DND-41 (cell line): ENCODE measurements around the gene ZNF468.

Experiments used
- EZH2 ChIP-seq: IDR thresholded peaks from 3 replicates; pipeline ENCODE4 v1.6.1; 2012; ENCODE audit warnings: borderline replicate concordance, low read depth, mild to moderate bottlenecking, moderate library complexity, low read length, inconsistent platforms; ENCODE audit not compliant: severe bottlenecking
- TF ChIP-seq, protein P1 (sequence below): IDR thresholded peaks from 2 replicates; pipeline ENCODE4 v1.5.1; 2012; ENCODE audit warnings: borderline replicate concordance, low read length, moderate library complexity, mild to moderate bottlenecking; ENCODE audit not compliant: poor library complexity, severe bottlenecking; ENCODE audit errors: extremely low read depth

DNA sequence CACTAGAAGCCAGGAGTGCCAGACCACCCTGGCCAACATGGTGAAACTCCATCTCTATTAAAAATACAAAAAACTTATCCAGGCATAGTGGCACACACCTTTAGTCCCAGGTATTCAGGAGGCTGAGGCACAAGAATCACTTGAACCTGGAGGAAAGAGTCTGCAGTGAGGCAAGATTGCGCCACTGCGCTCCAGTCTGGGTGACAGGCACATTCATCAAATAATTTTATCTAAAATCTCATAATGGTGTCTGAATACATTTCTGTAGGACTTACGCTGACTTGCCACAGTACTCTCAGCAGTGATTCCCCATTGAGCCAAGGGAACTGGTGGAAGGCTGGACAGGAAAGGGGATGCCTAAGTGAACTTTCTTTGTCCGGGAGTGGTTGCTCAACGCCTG lies 31.7 kb downstream of the ZNF468 start:
- TF ChIP-seq, protein P1, sequence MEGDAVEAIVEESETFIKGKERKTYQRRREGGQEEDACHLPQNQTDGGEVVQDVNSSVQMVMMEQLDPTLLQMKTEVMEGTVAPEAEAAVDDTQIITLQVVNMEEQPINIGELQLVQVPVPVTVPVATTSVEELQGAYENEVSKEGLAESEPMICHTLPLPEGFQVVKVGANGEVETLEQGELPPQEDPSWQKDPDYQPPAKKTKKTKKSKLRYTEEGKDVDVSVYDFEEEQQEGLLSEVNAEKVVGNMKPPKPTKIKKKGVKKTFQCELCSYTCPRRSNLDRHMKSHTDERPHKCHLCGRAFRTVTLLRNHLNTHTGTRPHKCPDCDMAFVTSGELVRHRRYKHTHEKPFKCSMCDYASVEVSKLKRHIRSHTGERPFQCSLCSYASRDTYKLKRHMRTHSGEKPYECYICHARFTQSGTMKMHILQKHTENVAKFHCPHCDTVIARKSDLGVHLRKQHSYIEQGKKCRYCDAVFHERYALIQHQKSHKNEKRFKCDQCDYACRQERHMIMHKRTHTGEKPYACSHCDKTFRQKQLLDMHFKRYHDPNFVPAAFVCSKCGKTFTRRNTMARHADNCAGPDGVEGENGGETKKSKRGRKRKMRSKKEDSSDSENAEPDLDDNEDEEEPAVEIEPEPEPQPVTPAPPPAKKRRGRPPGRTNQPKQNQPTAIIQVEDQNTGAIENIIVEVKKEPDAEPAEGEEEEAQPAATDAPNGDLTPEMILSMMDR: no peak
- no peak for TF ChIP-seq EZH2
